HG02885 (cell line): ENCODE measurements around the gene ABCD1.

Experiments used
- ATAC-seq: cut with Tn5 transposase; IDR thresholded peaks from one replicate; pipeline ENCODE4 v1.9.1; 2021; ENCODE audit warnings: mild to moderate bottlenecking; ENCODE audit not compliant: unreplicated experiment, poor library complexity

ABCD1 gene

GRCh38 chrX:153770601-153771414 lies 46.2 kb downstream of the ABCD1 start:
- no peak for ATAC-seq

- ATAC-seq = no peak
These were observed 47.0 kb downstream of the ABCD1 start for GRCh38 chrX:153771415-153772315.

- no peak for ATAC-seq
These were observed 47.9 kb downstream of the ABCD1 start for GRCh38 chrX:153772316-153773217.

- no peak for ATAC-seq
These were observed 48.6 kb downstream of the ABCD1 start for GRCh38 chrX:153773218-153773611.

- no peak for ATAC-seq
These were observed 49.3 kb downstream of the ABCD1 start for GRCh38 chrX:153773741-153774575.

- ATAC-seq = no peak
These were observed 50.1 kb downstream of the ABCD1 start for GRCh38 chrX:153774576-153775292.

- ATAC-seq = no peak
These were observed 50.9 kb downstream of the ABCD1 start for GRCh38 chrX:153775293-153776119.

- ATAC-seq = no peak
These were observed 51.5 kb downstream of the ABCD1 start for GRCh38 chrX:153776120-153776599.

GRCh38 chrX:153776611-153777045 lies 52.0 kb downstream of the ABCD1 start:
- no peak for ATAC-seq

GRCh38 chrX:153777261-153778090 lies 52.8 kb downstream of the ABCD1 start:
- ATAC-seq = no peak

- no peak for ATAC-seq
These were observed 53.5 kb downstream of the ABCD1 start for GRCh38 chrX:153778181-153778580.

GRCh38 chrX:153778684-153779101 lies 54.0 kb downstream of the ABCD1 start:
- no peak for ATAC-seq

- ATAC-seq = no peak
These were observed 55.4 kb downstream of the ABCD1 start for GRCh38 chrX:153779891-153780677.

- ATAC-seq = no peak
These were observed 56.2 kb downstream of the ABCD1 start, which contains the start of gene SRPK3 for GRCh38 chrX:153780678-153781427. Gene SRPK3, plus strand, starts transcription at chrX:153781041. Its CDS starts 46 bp downstream, at chrX:153781087.

GRCh38 chrX:153781428-153782047 lies 56.9 kb downstream of the ABCD1 start:
- ATAC-seq = no peak
